Neutrophil (primary cell): ENCODE results near the gene WNK2.

Experiments
- H3K27ac ChIP-seq: fragments of 200-600 bp; sonication (generic); 2 replicates; pipeline ENCODE4 v1.5.1; 2016; ENCODE audit warnings: mild to moderate bottlenecking, moderate library complexity
- H3K27me3 ChIP-seq: fragments of 200-600 bp; sonication (generic); 2 replicates; pipeline ENCODE4 v1.6.0; 2016; ENCODE audit warnings: mild to moderate bottlenecking
- H3K36me3 ChIP-seq: fragments of 200-600 bp; sonication (generic); 2 replicates; pipeline ENCODE4 v1.5.1; 2017
- H3K4me1 ChIP-seq, 2 experiments: fragments of 200-600 bp in 1 of 2; sonication (generic) in 1 of 2; 1 replicate in 1 of 2; 2 replicates in 1 of 2; pipeline versions ENCODE4 v1.5.1 to v1.6.1; 2013 to 2016; ENCODE audit warnings: low read depth in 1 of 2, low read length in 1 of 2, mild to moderate bottlenecking in 1 of 2, moderate library complexity in 1 of 2; ENCODE audit not compliant: control insufficient read depth in 1 of 2, insufficient read depth in 1 of 2
- H3K4me3 ChIP-seq, 2 experiments: fragments of 200-600 bp in 1 of 2; sonication (generic) in 1 of 2; 1 replicate in 1 of 2; 2 replicates in 1 of 2; pipeline ENCODE4 v1.5.1; 2013 to 2016; ENCODE audit warnings: low read depth in 1 of 2, low read length in 1 of 2, mild to moderate bottlenecking in 1 of 2, moderate library complexity in 1 of 2
- H3K9me3 ChIP-seq: fragments of 200-600 bp; sonication (generic); 2 replicates; pipeline ENCODE4 v1.5.1; 2016
- TF ChIP-seq, protein P1 (sequence below): fragments of 200-600 bp; sonication (generic); IDR thresholded peaks from 2 replicates; pipeline ENCODE4 v1.5.1; 2016; ENCODE audit warnings: antibody characterized with exemption

The WNK2 gene

GRCh38 chr9:93299418-93300174 is 115.7 kb downstream of the WNK2 start:
- H3K9me3 ChIP-seq, result no peaks in the 10 kb centered on the region
- H3K27me3 ChIP-seq, result no peaks in the 10 kb centered on the region
- no peak overlapping the region for H3K4me3 ChIP-seq
- peak overlapping the region; percentile 86 for H3K27ac ChIP-seq
- peaks cover 58 to 72% of the 10 kb centered on the region in 2 experiments for H3K4me1 ChIP-seq
- TF ChIP-seq, protein P1, sequence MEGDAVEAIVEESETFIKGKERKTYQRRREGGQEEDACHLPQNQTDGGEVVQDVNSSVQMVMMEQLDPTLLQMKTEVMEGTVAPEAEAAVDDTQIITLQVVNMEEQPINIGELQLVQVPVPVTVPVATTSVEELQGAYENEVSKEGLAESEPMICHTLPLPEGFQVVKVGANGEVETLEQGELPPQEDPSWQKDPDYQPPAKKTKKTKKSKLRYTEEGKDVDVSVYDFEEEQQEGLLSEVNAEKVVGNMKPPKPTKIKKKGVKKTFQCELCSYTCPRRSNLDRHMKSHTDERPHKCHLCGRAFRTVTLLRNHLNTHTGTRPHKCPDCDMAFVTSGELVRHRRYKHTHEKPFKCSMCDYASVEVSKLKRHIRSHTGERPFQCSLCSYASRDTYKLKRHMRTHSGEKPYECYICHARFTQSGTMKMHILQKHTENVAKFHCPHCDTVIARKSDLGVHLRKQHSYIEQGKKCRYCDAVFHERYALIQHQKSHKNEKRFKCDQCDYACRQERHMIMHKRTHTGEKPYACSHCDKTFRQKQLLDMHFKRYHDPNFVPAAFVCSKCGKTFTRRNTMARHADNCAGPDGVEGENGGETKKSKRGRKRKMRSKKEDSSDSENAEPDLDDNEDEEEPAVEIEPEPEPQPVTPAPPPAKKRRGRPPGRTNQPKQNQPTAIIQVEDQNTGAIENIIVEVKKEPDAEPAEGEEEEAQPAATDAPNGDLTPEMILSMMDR, result no peak
- H3K36me3 ChIP-seq, result no peaks in the 10 kb centered on the region

DNA sequence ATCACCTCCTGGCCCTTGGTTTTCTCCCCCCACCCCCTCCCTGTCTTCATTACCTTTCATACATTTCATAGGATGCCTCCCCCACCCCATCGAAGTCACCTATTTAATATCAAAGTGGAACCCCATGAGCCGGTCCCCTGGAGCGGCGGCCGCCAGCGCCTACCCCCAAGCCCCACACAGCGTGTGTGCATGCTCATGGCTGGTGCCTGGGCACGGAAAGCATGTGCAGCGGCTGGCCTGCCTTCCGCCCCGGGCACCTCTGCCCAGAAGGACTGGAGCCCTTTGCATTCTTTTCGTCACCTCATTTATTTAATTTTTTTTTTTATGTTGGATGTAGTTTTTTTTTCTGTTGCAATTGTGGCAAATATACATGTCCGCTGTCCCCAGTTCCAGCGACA is 116.2 kb downstream of the WNK2 start:
- H3K27me3 ChIP-seq, result no peaks in the 10 kb centered on the region
- no peaks in the 10 kb centered on the region for H3K9me3 ChIP-seq
- no peaks in the 10 kb centered on the region for H3K36me3 ChIP-seq
- TF ChIP-seq, protein P1, result no peak
- peaks cover 52 to 66% of the 10 kb centered on the region in 2 experiments for H3K4me1 ChIP-seq
- no peak overlapping the region for H3K27ac ChIP-seq
- H3K4me3 ChIP-seq, result no peak overlapping the region

GRCh38 chr9:93300585-93301081 is 116.7 kb downstream of the WNK2 start:
- TF ChIP-seq, protein P1, result no peak
- peaks cover 48 to 62% of the 10 kb centered on the region in 2 experiments for H3K4me1 ChIP-seq
- H3K9me3 ChIP-seq, result no peaks in the 10 kb centered on the region
- no peak overlapping the region for H3K27ac ChIP-seq
- H3K4me3 ChIP-seq, result no peak overlapping the region
- H3K27me3 ChIP-seq, result no peaks in the 10 kb centered on the region
- H3K36me3 ChIP-seq, result no peaks in the 10 kb centered on the region

- TF ChIP-seq, protein P1, result no peak
- Histone ChIP-seq H3K27me3 (no peaks in the 10 kb centered on the region), H3K4me3 (no peak overlapping the region)
These were observed 117.4 kb downstream of the WNK2 start for GRCh38 chr9:93301291-93301811.

DNA sequence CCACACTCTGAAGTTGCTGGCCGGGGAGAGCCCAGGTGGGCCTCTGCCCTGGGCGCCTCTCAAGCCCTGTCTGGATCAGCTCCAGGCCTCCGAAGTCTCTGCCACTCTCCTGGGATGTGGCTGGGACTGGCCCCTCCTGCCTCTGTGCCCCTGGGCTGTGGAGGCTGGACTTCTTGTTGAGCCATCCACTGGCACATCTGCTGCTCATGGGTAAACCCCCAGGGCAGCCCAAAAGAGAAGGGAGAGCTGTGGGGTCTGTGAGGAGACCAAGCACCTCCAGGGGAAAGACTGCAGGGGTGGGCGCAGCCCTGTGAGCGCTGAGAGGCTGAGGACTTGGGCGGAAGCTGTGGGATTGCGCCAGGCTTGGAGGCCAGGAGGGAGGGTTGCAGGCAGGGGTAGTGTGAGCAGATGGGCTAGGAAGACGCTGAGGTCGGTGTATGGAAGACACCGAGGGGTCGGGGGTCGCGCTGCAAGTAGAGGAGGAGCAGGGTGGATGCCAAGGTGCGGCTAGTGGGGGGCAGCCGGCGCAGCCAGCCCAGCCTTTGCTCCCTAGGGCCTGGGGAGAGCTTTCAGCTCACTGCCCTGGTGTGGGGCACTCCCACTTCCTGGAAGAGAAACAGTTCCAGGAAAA is 118.1 kb downstream of the WNK2 start:
- TF ChIP-seq, protein P1, result no peak
- H3K4me1 ChIP-seq, result peaks cover 42 to 50% of the 10 kb centered on the region in 2 experiments
- H3K27me3 ChIP-seq, result no peaks in the 10 kb centered on the region
- H3K4me3 ChIP-seq, result peak overlapping the region; percentile 5 to 19
- H3K9me3 ChIP-seq, result no peaks in the 10 kb centered on the region
- no peaks in the 10 kb centered on the region for H3K36me3 ChIP-seq
- peak overlapping the region; percentile 58 for H3K27ac ChIP-seq

More at GRCh38 chr9:93301291-93301811, 117.4 kb downstream of the WNK2 start:
- H3K36me3 ChIP-seq, result no peaks in the 10 kb centered on the region
- H3K9me3 ChIP-seq, result no peaks in the 10 kb centered on the region
- peaks cover 45 to 57% of the 10 kb centered on the region in 2 experiments for H3K4me1 ChIP-seq
- peak overlapping the region; percentile 58 for H3K27ac ChIP-seq
